ENCODE data around the gene MS4A7. TPM values are rescaled to one million over a fixed set of nuclear protein-coding genes. Genes with fewer than 3 reads are reported as not detected.

Gene MS4A7
- polyA plus RNA-seq, 1 of the 3 experiments (the other 2 are of a cell fraction), result not detected

DNA sequence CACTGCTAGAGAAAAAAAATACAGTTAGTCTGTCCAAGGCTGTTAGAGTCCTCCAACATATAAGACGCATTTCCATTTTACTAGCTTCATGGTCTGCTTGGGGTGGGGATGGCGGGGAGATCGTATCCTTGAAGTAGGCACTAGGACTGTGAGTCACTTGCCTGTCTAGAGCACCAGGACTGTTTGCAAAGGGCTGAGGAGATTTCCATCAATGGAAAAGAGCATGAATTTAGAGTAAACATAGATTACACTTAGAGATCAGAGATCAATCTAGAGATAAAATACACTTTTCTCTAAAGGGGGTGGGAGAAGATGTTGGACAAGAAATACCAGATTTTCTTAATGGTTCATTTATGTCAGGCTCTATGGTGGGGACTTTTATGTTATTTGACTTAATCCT is 1.7 kb upstream of the MS4A7 start:
- Histone ChIP-seq H3F3A (replicated peaks; ENCODE audit: insufficient read depth) (no peaks in the 10 kb centered on the region), H3K79me2 (ENCODE audit: insufficient read depth) (no peaks in the 10 kb centered on the region), H3K9me2 (no peaks in the 10 kb centered on the region), H4K20me1 (ENCODE audit: insufficient read depth) (no peaks in the 10 kb centered on the region), H3K36me3 (replicated peaks in 1 of 2; ENCODE audit: control insufficient read depth in 1 of 2, insufficient read depth in 2 of 2, low read length in 1 of 2) (no peaks in the 10 kb centered on the region), H3K4me1 (ENCODE audit: control insufficient read depth in 1 of 2, insufficient read depth in 2 of 2, low read depth in 1 of 2, low read length in 1 of 2) (no peaks in the 10 kb centered on the region), H3K27ac (ENCODE audit: low read depth in 2 of 2, low read length in 1 of 2) (no peak overlapping the region), H3K27me3 (ENCODE audit: insufficient read depth) (no peaks in the 10 kb centered on the region; the same call in 1 of the 2 replicates), H3K9ac (no peak overlapping the region), H3K4me3 (ENCODE audit: low read depth in 2 of 2, low read length in 1 of 2) (no peak overlapping the region; a peak in 1 of 4 replicates), H3K4me2 (peak overlapping the region; percentile 34; the same call in 1 of the 2 replicates), H3K9me3 (no peaks in the 10 kb centered on the region), H2AFZ (ENCODE audit: low read depth) (no peak overlapping the region)
- TF ChIP-seq, protein P1, sequence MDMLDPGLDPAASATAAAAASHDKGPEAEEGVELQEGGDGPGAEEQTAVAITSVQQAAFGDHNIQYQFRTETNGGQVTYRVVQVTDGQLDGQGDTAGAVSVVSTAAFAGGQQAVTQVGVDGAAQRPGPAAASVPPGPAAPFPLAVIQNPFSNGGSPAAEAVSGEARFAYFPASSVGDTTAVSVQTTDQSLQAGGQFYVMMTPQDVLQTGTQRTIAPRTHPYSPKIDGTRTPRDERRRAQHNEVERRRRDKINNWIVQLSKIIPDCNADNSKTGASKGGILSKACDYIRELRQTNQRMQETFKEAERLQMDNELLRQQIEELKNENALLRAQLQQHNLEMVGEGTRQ (IDR thresholded peaks at IDR 0.05; ENCODE audit: borderline replicate concordance, low read depth, low read length), result no peak
- TF ChIP-seq EP300 (IDR thresholded peaks at IDR 0.05; ENCODE audit: borderline replicate concordance in 1 of 2, low read depth in 1 of 2, low read length in 1 of 2) (no peak), POLR2AphosphoS5 (IDR thresholded peaks at IDR 0.05; ENCODE audit: low read depth, low read length) (no peak), FOSL2 (IDR thresholded peaks at IDR 0.05; ENCODE audit: borderline replicate concordance, low read depth) (no peak), GATA2 (CRISPR knock-in tag; IDR thresholded peaks at IDR 0.05) (no peak), SMC3 (IDR thresholded peaks at IDR 0.05; ENCODE audit: low read depth, low read length) (no peak)
- WGBS (ENCODE audit: low lambda C conversion rate), result 2% methylated on average over 3 of the region's 3 CpGs
- no peak for DNase-seq
- POLR2A ChIA-PET, result no interaction called here
- CTCF ChIA-PET, result no interaction called here

DNA sequence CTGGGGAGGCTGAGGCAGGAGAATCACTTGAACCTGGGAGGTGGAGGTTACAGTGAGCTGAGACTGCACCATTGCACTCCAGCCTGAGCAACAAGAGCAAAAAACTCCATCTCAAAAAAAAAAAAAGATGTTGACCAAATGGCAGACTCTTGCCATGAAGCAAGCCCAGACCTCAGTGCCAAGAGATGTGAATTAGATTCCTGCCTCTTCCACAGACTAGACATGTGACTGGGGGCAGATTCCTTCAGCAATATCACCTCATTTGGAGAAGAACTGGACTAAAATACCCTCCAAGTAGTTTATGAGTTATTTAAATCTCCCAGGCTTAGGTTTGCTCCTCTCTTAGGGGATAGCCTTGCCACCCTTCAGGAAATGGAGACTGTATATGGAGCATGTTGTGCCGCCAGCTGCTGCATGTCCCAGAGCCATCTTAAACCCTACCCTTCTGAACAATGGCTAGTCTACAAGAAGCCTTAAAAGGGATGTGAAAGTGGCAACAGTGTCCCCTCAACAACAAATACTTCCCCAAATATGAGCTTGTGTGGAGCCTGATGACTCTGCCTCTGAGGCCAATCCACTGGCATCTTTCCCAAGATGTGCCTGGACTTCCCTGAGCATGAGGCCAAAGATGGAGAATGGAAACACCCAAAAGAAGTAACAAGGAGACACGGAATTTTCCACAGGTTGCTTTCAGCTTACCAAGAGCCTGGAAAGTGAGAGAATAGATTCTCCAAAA is 763 bp upstream of the MS4A7 start:
- Histone ChIP-seq H4K20me1 (ENCODE audit: insufficient read depth) (no peaks in the 10 kb centered on the region), H3K4me2 (no peak overlapping the region), H3K4me1 (ENCODE audit: control insufficient read depth in 1 of 2, insufficient read depth in 2 of 2, low read depth in 1 of 2, low read length in 1 of 2) (no peaks in the 10 kb centered on the region), H3K9me2 (no peaks in the 10 kb centered on the region), H3K27ac (ENCODE audit: low read depth in 2 of 2, low read length in 1 of 2) (no peak overlapping the region), H3K4me3 (ENCODE audit: low read depth in 2 of 2, low read length in 1 of 2) (no peak overlapping the region), H3K9me3 (no peaks in the 10 kb centered on the region), H3K36me3 (replicated peaks in 1 of 2; ENCODE audit: control insufficient read depth in 1 of 2, insufficient read depth in 2 of 2, low read length in 1 of 2) (no peaks in the 10 kb centered on the region), H3K27me3 (ENCODE audit: insufficient read depth) (no peaks in the 10 kb centered on the region; the same call in 1 of the 2 replicates), H3F3A (replicated peaks; ENCODE audit: insufficient read depth) (no peaks in the 10 kb centered on the region), H3K9ac (no peak overlapping the region), H3K79me2 (ENCODE audit: insufficient read depth) (no peaks in the 10 kb centered on the region), H2AFZ (ENCODE audit: low read depth) (no peak overlapping the region)
- ChIA-PET POLR2A (no interaction called here), CTCF (no interaction called here)
- DNase-seq, result no peak
- WGBS (ENCODE audit: low lambda C conversion rate), result 17% methylated on average over 2 of the region's 2 CpGs
- TF ChIP-seq, protein P2, sequence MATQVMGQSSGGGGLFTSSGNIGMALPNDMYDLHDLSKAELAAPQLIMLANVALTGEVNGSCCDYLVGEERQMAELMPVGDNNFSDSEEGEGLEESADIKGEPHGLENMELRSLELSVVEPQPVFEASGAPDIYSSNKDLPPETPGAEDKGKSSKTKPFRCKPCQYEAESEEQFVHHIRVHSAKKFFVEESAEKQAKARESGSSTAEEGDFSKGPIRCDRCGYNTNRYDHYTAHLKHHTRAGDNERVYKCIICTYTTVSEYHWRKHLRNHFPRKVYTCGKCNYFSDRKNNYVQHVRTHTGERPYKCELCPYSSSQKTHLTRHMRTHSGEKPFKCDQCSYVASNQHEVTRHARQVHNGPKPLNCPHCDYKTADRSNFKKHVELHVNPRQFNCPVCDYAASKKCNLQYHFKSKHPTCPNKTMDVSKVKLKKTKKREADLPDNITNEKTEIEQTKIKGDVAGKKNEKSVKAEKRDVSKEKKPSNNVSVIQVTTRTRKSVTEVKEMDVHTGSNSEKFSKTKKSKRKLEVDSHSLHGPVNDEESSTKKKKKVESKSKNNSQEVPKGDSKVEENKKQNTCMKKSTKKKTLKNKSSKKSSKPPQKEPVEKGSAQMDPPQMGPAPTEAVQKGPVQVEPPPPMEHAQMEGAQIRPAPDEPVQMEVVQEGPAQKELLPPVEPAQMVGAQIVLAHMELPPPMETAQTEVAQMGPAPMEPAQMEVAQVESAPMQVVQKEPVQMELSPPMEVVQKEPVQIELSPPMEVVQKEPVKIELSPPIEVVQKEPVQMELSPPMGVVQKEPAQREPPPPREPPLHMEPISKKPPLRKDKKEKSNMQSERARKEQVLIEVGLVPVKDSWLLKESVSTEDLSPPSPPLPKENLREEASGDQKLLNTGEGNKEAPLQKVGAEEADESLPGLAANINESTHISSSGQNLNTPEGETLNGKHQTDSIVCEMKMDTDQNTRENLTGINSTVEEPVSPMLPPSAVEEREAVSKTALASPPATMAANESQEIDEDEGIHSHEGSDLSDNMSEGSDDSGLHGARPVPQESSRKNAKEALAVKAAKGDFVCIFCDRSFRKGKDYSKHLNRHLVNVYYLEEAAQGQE (IDR thresholded peaks at IDR 0.05; ENCODE audit: low read depth, low read length), result no peak
- no peak for TF ChIP-seq MXI1 (IDR thresholded peaks at IDR 0.05; ENCODE audit: low read depth, low read length)
- no peak for TF ChIP-seq EP300 (IDR thresholded peaks at IDR 0.05; ENCODE audit: borderline replicate concordance in 1 of 2, low read depth in 1 of 2, low read length in 1 of 2)
- no peak for TF ChIP-seq FOXJ3 (CRISPR knock-in tag; IDR thresholded peaks at IDR 0.05)
- TF ChIP-seq NFIC (IDR thresholded peaks at IDR 0.05; ENCODE audit: borderline replicate concordance), result no peak
- no peak for TF ChIP-seq EZH2phosphoT487 (IDR thresholded peaks at IDR 0.05; ENCODE audit: borderline replicate concordance, low read depth)
- no peak for TF ChIP-seq RAD21 (IDR thresholded peaks at IDR 0.05; ENCODE audit: low read length)
- no peak for TF ChIP-seq MEF2A (IDR thresholded peaks at IDR 0.05; ENCODE audit: borderline replicate concordance, low read depth)
- TF ChIP-seq, protein P1 (IDR thresholded peaks at IDR 0.05; ENCODE audit: borderline replicate concordance, low read depth, low read length), result no peak
- TF ChIP-seq, protein P3, sequence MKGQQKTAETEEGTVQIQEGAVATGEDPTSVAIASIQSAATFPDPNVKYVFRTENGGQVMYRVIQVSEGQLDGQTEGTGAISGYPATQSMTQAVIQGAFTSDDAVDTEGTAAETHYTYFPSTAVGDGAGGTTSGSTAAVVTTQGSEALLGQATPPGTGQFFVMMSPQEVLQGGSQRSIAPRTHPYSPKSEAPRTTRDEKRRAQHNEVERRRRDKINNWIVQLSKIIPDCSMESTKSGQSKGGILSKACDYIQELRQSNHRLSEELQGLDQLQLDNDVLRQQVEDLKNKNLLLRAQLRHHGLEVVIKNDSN (IDR thresholded peaks at IDR 0.05; ENCODE audit: borderline replicate concordance, low read depth), result no peak
- no peak for TF ChIP-seq GATA2 (CRISPR knock-in tag; IDR thresholded peaks at IDR 0.05)
- TF ChIP-seq TAF1 (IDR thresholded peaks at IDR 0.05; ENCODE audit: borderline replicate concordance, low read depth, low read length), result no peak
- no peak for TF ChIP-seq POLR2AphosphoS5 (IDR thresholded peaks at IDR 0.05; ENCODE audit: low read depth, low read length)
